GM21447 (cell line): ENCODE results near the gene ADAMTS14.

Experiments
- ATAC-seq: cut with Tn5 transposase; IDR thresholded peaks from one replicate; pipeline ENCODE4 v1.9.1; 2021; ENCODE audit not compliant: unreplicated experiment

The ADAMTS14 gene

GRCh38 chr10:70748801-70749573, 76.7 kb downstream of the ADAMTS14 start:
- ATAC-seq = no peak

GRCh38 chr10:70749756-70750155, 77.5 kb downstream of the ADAMTS14 start:
- ATAC-seq = no peak

GRCh38 chr10:70750156-70750703, 77.9 kb downstream of the ADAMTS14 start:
- ATAC-seq = no peak

GRCh38 chr10:70751356-70751755, 79.0 kb downstream of the ADAMTS14 start:
- ATAC-seq = no peak

GRCh38 chr10:70751991-70752390, 79.7 kb downstream of the ADAMTS14 start:
- ATAC-seq = no peak

GRCh38 chr10:70752571-70752970, 80.3 kb downstream of the ADAMTS14 start:
- no peak for ATAC-seq

GRCh38 chr10:70753026-70753663, 80.8 kb downstream of the ADAMTS14 start:
- ATAC-seq = no peak

- ATAC-seq = no peak
These were observed 81.7 kb downstream of the ADAMTS14 start for GRCh38 chr10:70753841-70754621.

GRCh38 chr10:70756700-70757360, 84.5 kb downstream of the ADAMTS14 start:
- no peak for ATAC-seq

GRCh38 chr10:70757856-70758255, 85.5 kb downstream of the ADAMTS14 start:
- ATAC-seq = no peak

- no peak for ATAC-seq
These were observed 86.6 kb downstream of the ADAMTS14 start for GRCh38 chr10:70758757-70759514.

GRCh38 chr10:70759781-70760180, 87.5 kb downstream of the ADAMTS14 start:
- no peak for ATAC-seq

- no peak for ATAC-seq
These were observed 88.0 kb downstream of the ADAMTS14 start for GRCh38 chr10:70760271-70760787.

GRCh38 chr10:70761031-70761601, 88.8 kb downstream of the ADAMTS14 start:
- ATAC-seq = no peak

- no peak for ATAC-seq
These were observed 89.5 kb downstream of the ADAMTS14 start for GRCh38 chr10:70761727-70762350.

GRCh38 chr10:70762441-70763175, 90.3 kb downstream of the ADAMTS14 start:
- ATAC-seq = no peak

GRCh38 chr10:70763567-70763966, 91.3 kb downstream of the ADAMTS14 start:
- ATAC-seq = no peak

GRCh38 chr10:70765794-70766594, 93.7 kb downstream of the ADAMTS14 start:
- ATAC-seq = no peak
